HG03521 (cell line): ENCODE measurements around the gene TRMT5.

ENCODE experiments used
- ATAC-seq: cut with Tn5 transposase; IDR thresholded peaks from one replicate; pipeline ENCODE4 v1.9.1; 2021; ENCODE audit warnings: mild to moderate bottlenecking, moderate library complexity; ENCODE audit not compliant: unreplicated experiment

Gene TRMT5

GRCh38 chr14:60964904-60965303 is 16.0 kb downstream of the TRMT5 start:
- no peak for ATAC-seq

DNA sequence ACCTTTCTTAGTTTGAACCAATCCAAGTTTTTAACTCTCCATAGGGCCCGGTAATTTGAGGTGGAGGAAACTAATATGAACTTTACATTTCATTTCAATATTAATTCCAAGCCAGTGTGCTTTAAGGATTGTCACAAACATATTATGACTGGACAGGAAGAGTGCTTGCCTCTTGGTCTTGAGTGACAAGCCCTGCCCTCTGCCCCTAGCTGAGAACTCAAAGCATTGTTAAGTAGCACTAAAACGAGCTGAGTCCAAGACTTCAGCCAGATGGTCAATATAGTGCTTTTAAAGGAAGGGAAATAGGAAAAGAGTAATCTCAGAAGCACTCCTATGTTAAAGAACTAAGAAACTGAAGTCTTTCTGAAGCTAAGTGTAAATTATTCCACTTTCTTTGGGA is 17.1 kb downstream of the TRMT5 start:
- no peak for ATAC-seq

- ATAC-seq, result no peak
These were observed 22.7 kb downstream of the TRMT5 start for GRCh38 chr14:60958146-60958545.

GRCh38 chr14:60956632-60957031 is 24.2 kb downstream of the TRMT5 start:
- no peak for ATAC-seq

GRCh38 chr14:60956202-60956601 is 24.7 kb downstream of the TRMT5 start:
- no peak for ATAC-seq

GRCh38 chr14:60951776-60952435 is 29.0 kb downstream of the TRMT5 start:
- ATAC-seq, result no peak

GRCh38 chr14:60946773-60947172 is 34.1 kb downstream of the TRMT5 start:
- no peak for ATAC-seq

GRCh38 chr14:60945984-60946383 is 34.9 kb downstream of the TRMT5 start:
- ATAC-seq, result no peak

DNA sequence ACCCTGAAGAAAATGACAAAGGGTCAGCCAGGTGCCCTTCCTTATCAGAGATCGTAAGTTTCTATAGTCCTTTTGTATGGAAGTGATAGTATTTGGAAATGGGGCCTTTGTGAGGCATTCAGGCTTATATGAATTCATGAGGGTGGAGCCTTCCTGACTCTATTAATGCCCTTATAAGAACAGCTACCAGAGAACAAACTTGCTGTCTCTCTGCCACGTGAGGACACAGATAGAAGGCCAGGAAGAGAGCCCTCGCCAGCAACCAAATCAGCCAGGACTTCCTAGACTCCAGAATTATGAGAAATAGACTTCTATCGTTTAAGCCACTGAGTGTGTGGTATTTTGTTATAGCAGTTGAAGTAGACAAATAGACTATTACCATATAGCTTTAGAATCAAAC is 36.7 kb downstream of the TRMT5 start:
- no peak for ATAC-seq

DNA sequence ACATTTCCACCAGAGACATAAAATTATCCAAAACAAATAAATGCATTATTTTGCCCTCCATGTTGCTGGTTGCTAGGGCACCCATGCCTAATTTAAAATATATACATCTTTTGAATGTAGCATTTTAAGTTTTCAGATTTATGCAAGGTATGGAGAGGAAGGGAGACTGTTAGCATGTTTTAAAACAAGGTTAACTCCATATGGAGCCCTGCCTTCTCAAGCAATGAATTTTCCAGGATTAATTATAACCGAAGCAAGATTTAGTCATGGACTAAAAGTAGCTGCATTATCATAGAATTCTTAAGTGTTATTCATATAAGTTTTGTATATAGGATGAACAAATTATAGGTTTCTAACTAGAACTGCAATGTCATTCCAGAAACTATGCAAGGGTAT is 37.2 kb downstream of the TRMT5 start:
- ATAC-seq, result no peak

DNA sequence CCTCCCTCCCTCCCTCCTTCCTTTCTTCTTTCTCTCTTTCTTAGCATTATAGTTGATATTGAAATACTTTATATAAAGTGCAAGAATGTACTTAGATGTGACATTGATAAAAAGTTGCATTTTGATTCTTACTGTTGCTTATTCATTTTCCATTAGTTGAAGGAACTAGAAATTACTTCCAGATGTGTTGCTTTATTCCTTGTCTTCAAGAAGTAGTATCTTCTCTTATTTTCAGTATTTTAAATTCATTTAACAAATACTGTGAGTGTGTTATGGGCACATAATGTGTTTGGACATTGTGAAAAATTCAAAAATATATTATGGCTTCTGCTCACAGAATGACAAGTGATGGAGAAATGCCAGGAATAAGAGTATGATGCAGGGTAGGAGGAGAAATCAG is 45.6 kb downstream of the TRMT5 start:
- ATAC-seq, result no peak

- no peak for ATAC-seq
These were observed 46.8 kb downstream of the TRMT5 start for GRCh38 chr14:60933920-60934655.

DNA sequence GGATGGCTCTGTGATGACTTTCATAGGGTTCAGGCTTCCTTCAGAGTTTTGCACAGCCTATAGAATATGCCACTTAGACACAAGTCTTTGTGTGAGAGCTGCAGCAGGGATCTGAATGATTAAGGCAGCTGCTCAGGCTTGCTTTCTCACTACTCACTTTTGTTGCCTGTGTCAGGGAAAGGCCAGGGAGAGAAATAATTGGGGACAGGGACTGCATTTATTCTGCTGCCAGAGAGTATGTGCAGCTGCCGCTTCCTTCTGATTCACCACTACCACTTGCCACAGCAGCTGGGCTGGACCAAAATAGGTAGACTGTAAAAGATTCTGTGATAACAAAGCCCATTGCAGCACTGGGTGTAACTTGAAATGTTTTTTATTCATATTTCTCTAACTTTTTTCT is 49.7 kb downstream of the TRMT5 start:
- ATAC-seq, result no peak

DNA sequence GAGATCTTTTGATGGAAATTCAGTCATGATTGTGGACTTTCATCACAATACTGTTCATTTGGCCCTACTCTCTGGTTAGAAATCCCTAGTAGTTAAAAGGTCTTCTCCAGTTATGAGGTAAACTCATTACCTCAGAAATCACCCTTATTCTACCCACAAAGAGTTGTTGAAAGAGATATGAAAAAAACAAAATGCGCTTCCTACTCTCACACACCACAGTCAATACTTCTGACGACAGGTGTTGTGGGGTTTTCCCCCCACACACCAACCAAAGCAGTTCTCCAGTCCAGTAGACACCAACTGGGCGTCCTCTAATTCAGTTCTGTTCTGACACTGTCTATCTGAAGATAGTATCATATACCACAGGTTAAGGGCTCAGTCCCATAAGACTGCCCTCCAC is 54.9 kb downstream of the TRMT5 start:
- ATAC-seq, result peak; percentile 85

- no peak for ATAC-seq
These were observed 55.6 kb downstream of the TRMT5 start for GRCh38 chr14:60925286-60925685.

DNA sequence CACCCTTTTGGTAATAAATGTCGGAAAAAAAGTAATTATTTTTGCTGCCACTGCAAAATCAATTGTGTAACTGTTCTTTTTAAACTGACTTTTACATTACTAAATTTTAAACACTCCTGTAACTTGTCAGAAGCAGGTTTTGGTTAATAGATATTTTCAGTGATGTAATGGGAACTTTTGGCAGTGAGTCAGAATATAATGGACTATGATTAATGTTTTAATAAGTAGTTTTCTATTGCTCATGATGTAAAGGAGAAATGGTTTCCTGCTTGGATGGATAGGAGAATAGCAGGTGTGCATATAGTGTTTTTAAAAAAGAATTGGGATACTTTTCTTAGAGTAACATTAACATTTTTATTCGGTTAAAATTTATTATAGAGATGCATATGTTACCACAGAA is 58.8 kb downstream of the TRMT5 start:
- ATAC-seq, result no peak
